Measurements from ENCODE around the gene FRY. TPM values are rescaled to one million over a fixed set of nuclear protein-coding genes. Genes with fewer than 3 reads are reported as not detected.

Gene FRY
- total RNA-seq, 1 donor: 12.5 TPM

- Histone ChIP-seq H3K4me3 (ENCODE audit: low read length) (no peak overlapping the region), H3K27me3 (ENCODE audit: insufficient read depth, low read length) (no peaks in the 10 kb centered on the region), H3K4me1 (ENCODE audit: insufficient read depth, low read length) (no peaks in the 10 kb centered on the region), H3K9me3 (ENCODE audit: low read depth, low read length) (no peaks in the 10 kb centered on the region)
These were observed 224.1 kb downstream of the FRY start for GRCh38 chr13:32255724-32256109.

DNA sequence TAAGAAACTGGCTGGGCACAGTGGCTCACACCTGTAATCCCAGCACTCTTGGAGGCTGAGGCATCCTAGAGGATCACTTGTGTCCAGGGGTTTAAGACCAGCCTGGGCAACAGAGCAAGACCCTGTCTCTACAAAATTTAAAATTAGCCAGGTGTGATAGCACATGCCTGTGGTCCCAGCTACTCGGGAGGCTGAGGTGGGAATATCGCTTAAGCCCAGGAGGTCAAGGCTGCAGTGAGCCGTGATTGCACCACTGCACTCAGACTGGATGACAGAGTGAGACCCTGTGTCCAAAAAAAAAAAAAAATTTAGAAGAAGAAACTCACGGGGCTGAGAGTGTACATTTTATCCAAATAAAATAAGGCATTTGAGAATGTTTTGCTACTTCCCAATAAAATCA is 224.7 kb downstream of the FRY start:
- no peak overlapping the region for H3K4me3 ChIP-seq (ENCODE audit: low read length)
- no peaks in the 10 kb centered on the region for H3K9me3 ChIP-seq (ENCODE audit: low read depth, low read length)
- no peaks in the 10 kb centered on the region for H3K27me3 ChIP-seq (ENCODE audit: insufficient read depth, low read length)
- no peaks in the 10 kb centered on the region for H3K4me1 ChIP-seq (ENCODE audit: insufficient read depth, low read length)

DNA sequence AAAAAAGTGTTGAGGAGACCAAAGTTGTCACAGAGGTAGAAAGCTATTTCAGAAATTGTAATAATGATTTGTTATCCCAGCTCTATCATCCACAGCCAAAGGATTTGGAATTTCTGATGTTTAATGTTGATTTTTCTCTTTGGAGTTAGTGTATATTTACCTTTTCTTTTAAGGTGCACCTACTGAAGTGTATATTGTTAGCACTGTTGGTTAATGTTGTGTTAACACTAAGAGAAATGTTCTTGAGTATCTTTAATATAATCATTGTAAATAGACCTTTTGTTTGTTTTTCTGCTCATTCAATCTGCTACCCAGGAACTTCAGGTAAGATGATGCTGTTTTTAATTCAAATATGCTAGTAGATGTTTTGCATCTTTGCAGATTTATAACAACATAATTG is 226.1 kb downstream of the FRY start:
- Histone ChIP-seq H3K9me3 (ENCODE audit: low read depth, low read length) (no peaks in the 10 kb centered on the region), H3K4me3 (ENCODE audit: low read length) (no peak overlapping the region), H3K4me1 (ENCODE audit: insufficient read depth, low read length) (no peaks in the 10 kb centered on the region), H3K27me3 (ENCODE audit: insufficient read depth, low read length) (no peaks in the 10 kb centered on the region)

DNA sequence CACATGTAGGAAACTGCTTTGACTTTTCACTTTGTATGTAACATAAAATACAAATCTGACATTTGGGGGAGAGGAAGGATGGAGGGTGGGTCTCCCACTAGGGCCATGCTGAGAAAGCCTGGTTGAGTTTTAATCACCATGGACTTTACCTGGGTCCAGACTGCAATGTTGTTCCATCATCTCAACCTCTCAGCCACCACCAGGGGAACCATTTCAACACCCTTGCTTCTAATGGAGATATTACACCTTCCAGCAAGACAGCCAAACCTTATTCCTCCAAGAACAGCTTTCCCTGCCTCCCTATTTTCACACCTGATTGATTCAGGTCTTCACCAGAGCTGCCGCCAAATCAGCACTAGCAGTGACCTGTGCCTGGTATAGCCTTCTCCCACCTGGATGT is 227.5 kb downstream of the FRY start:
- no peaks in the 10 kb centered on the region for H3K4me1 ChIP-seq (ENCODE audit: insufficient read depth, low read length)

DNA sequence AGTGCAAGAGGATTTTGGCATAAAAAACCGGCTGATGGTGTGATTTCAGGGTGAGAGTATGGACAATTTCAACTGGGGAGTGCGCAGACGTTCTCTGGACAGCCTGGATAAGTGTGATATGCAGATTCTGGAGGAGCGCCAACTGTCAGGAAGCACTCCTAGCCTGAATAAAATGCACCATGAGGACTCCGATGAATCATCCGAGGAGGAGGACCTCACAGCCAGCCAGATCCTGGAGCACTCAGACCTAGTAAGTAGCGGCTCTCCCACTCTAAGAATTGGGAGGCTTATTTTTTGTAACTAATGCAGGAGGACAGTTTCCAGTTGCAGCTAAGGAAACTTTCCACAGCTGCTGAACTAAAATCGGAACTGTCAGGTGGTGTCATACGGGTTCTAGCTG is 230.0 kb downstream of the FRY start:
- no peaks in the 10 kb centered on the region for H3K9me3 ChIP-seq (ENCODE audit: low read depth, low read length)
- no peaks in the 10 kb centered on the region for H3K27me3 ChIP-seq (ENCODE audit: insufficient read depth, low read length)
- no peaks in the 10 kb centered on the region for H3K4me1 ChIP-seq (ENCODE audit: insufficient read depth, low read length)
- no peak overlapping the region for H3K4me3 ChIP-seq (ENCODE audit: low read length)

More for the DNA sequence above, 227.5 kb downstream of the FRY start:
- Histone ChIP-seq H3K9me3 (ENCODE audit: low read depth, low read length) (no peaks in the 10 kb centered on the region), H3K4me3 (ENCODE audit: low read length) (no peak overlapping the region), H3K27me3 (ENCODE audit: insufficient read depth, low read length) (no peaks in the 10 kb centered on the region)

DNA sequence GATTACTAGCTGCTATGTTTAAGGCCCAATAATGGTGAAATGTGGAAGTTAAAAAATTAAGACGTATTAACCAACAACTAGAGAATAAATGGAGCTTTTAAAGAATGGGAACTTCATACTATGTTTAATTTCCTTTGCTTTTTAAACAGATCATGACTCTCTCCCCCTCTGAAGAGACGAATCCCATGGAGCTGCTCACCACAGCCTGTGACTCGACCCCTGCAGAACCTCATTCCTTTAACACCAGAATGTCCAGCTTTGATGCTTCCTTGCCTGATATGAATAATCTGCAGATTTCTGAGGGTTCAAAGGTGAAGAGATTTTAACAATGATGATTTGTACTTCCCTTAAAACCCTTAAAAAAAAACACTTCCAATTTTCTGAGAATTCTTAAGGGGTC is 230.6 kb downstream of the FRY start:
- Histone ChIP-seq H3K9me3 (ENCODE audit: low read depth, low read length) (no peaks in the 10 kb centered on the region), H3K27me3 (ENCODE audit: insufficient read depth, low read length) (no peaks in the 10 kb centered on the region), H3K4me1 (ENCODE audit: insufficient read depth, low read length) (no peaks in the 10 kb centered on the region), H3K4me3 (ENCODE audit: low read length) (no peak overlapping the region)

GRCh38 chr13:32262619-32263018 is 231.0 kb downstream of the FRY start:
- Histone ChIP-seq H3K27me3 (ENCODE audit: insufficient read depth, low read length) (no peaks in the 10 kb centered on the region), H3K4me3 (ENCODE audit: low read length) (no peak overlapping the region), H3K9me3 (ENCODE audit: low read depth, low read length) (no peaks in the 10 kb centered on the region), H3K4me1 (ENCODE audit: insufficient read depth, low read length) (no peaks in the 10 kb centered on the region)

- Histone ChIP-seq H3K9me3 (ENCODE audit: low read depth, low read length) (no peaks in the 10 kb centered on the region), H3K27me3 (ENCODE audit: insufficient read depth, low read length) (no peaks in the 10 kb centered on the region)
These were observed 232.8 kb downstream of the FRY start for GRCh38 chr13:32264407-32264806.

DNA sequence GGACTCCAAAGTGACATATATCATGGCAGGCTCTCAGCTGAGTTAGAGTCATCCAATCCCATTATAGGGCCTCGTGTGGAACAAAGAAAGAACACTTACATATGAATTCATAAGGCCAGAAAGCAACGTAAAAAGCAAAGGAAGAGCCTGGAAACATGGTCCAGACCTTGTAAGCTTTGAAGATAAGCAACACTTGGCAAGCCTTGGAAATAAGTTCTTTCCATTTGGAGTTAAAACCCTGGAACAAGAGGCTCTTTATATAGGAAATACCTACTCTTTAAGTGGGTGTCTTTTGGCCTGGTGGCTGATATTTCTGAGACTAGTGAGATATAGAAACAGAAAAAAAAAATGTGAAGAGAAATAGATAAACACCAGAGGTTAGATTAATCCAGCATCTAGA is 234.2 kb downstream of the FRY start:
- Histone ChIP-seq H3K4me3 (ENCODE audit: low read length) (no peak overlapping the region), H3K9me3 (ENCODE audit: low read depth, low read length) (no peaks in the 10 kb centered on the region), H3K4me1 (ENCODE audit: insufficient read depth, low read length) (no peaks in the 10 kb centered on the region), H3K27me3 (ENCODE audit: insufficient read depth, low read length) (no peaks in the 10 kb centered on the region)

More at GRCh38 chr13:32264407-32264806, 232.8 kb downstream of the FRY start:
- Histone ChIP-seq H3K4me1 (ENCODE audit: insufficient read depth, low read length) (no peaks in the 10 kb centered on the region), H3K4me3 (ENCODE audit: low read length) (no peak overlapping the region)

GRCh38 chr13:32266130-32266529 is 234.6 kb downstream of the FRY start:
- no peaks in the 10 kb centered on the region for H3K27me3 ChIP-seq (ENCODE audit: insufficient read depth, low read length)
- H3K9me3 ChIP-seq (ENCODE audit: low read depth, low read length): no peaks in the 10 kb centered on the region
- H3K4me1 ChIP-seq (ENCODE audit: insufficient read depth, low read length): no peaks in the 10 kb centered on the region
- H3K4me3 ChIP-seq (ENCODE audit: low read length): no peak overlapping the region

GRCh38 chr13:32267836-32268439 is 236.4 kb downstream of the FRY start:
- H3K4me1 ChIP-seq (ENCODE audit: insufficient read depth, low read length): no peaks in the 10 kb centered on the region
- H3K9me3 ChIP-seq (ENCODE audit: low read depth, low read length): no peaks in the 10 kb centered on the region
- no peaks in the 10 kb centered on the region for H3K27me3 ChIP-seq (ENCODE audit: insufficient read depth, low read length)
- no peak overlapping the region for H3K4me3 ChIP-seq (ENCODE audit: low read length)

- H3K9me3 ChIP-seq (ENCODE audit: low read depth, low read length): no peaks in the 10 kb centered on the region
- H3K4me3 ChIP-seq (ENCODE audit: low read length): no peak overlapping the region
- no peaks in the 10 kb centered on the region for H3K27me3 ChIP-seq (ENCODE audit: insufficient read depth, low read length)
- no peaks in the 10 kb centered on the region for H3K4me1 ChIP-seq (ENCODE audit: insufficient read depth, low read length)
These were observed 240.6 kb downstream of the FRY start for GRCh38 chr13:32272021-32272683.

GRCh38 chr13:32277839-32278238 is 246.3 kb downstream of the FRY start:
- H3K4me1 ChIP-seq (ENCODE audit: insufficient read depth, low read length): no peaks in the 10 kb centered on the region
- H3K27me3 ChIP-seq (ENCODE audit: insufficient read depth, low read length): no peaks in the 10 kb centered on the region
- no peaks in the 10 kb centered on the region for H3K9me3 ChIP-seq (ENCODE audit: low read depth, low read length)
- H3K4me3 ChIP-seq (ENCODE audit: low read length): no peak overlapping the region

- Histone ChIP-seq H3K4me3 (ENCODE audit: low read length) (no peak overlapping the region), H3K4me1 (ENCODE audit: insufficient read depth, low read length) (no peaks in the 10 kb centered on the region), H3K27me3 (ENCODE audit: insufficient read depth, low read length) (no peaks in the 10 kb centered on the region), H3K9me3 (ENCODE audit: low read depth, low read length) (no peaks in the 10 kb centered on the region)
These were observed 246.9 kb downstream of the FRY start for GRCh38 chr13:32278426-32278825.

DNA sequence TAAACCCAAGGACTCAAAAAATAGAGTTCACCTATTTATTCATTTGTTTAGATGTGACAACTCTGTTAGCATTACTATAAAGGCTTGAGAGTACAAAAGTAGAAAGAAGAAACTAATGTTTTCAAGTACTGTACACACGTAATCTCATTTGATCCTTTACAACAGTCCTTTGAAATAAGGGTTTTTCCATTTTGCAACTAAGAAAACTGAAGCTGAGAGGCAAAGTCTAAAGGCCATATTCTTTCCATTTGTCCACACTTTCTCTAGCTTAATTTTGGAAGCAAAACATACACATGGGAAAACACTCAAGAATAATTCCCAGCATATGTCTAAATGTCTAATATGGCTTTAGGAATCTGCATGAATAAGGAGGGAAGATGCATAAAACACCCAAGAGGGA is 249.5 kb downstream of the FRY start:
- H3K4me1 ChIP-seq (ENCODE audit: insufficient read depth, low read length): no peaks in the 10 kb centered on the region
- H3K9me3 ChIP-seq (ENCODE audit: low read depth, low read length): no peaks in the 10 kb centered on the region
- no peaks in the 10 kb centered on the region for H3K27me3 ChIP-seq (ENCODE audit: insufficient read depth, low read length)
- no peak overlapping the region for H3K4me3 ChIP-seq (ENCODE audit: low read length)

GRCh38 chr13:32282096-32282711 is 250.6 kb downstream of the FRY start:
- Histone ChIP-seq H3K4me1 (ENCODE audit: insufficient read depth, low read length) (no peaks in the 10 kb centered on the region), H3K9me3 (ENCODE audit: low read depth, low read length) (no peaks in the 10 kb centered on the region), H3K27me3 (ENCODE audit: insufficient read depth, low read length) (no peaks in the 10 kb centered on the region), H3K4me3 (ENCODE audit: low read length) (no peak overlapping the region)
